HepG2 (cell line): ENCODE data around the gene RPS15A. TPM values are rescaled to one million over a fixed set of nuclear protein-coding genes. Genes with fewer than 3 reads are reported as not detected.

Experiments used
- BRCA1 ChIP-seq: sonication (generic); formaldehyde crosslinking; IDR thresholded peaks from 2 replicates; pipeline ENCODE4 v1.4.0; 2020; ENCODE audit warnings: missing genetic modification reagents
- LCORL ChIP-seq, 2 experiments: fragments of 450-650 bp in 1 of 2; sonication (generic) in 1 of 2; formaldehyde crosslinking in 1 of 2; IDR thresholded peaks; 2 replicates each; pipeline versions ENCODE4 v1.5.0 to v1.6.1; 2017 to 2020; ENCODE audit warnings: antibody characterized with exemption in 1 of 2, missing genetic modification reagents in 1 of 2
- NFYB ChIP-seq: sonication (generic); formaldehyde crosslinking; IDR thresholded peaks from 2 replicates; pipeline ENCODE4 v1.4.0; 2020; ENCODE audit warnings: missing genetic modification reagents
- PHF8 ChIP-seq: sonication (generic); formaldehyde crosslinking; IDR thresholded peaks from 2 replicates; pipeline ENCODE4 v1.5.0; 2020; ENCODE audit warnings: missing genetic modification reagents
- TBX2 ChIP-seq: sonication (generic); formaldehyde crosslinking; IDR thresholded peaks from 2 replicates; pipeline ENCODE4 v1.5.0; 2020; ENCODE audit warnings: missing genetic modification reagents, mild to moderate bottlenecking, borderline replicate concordance
- XBP1 ChIP-seq: sonication (generic); formaldehyde crosslinking; IDR thresholded peaks from 2 replicates; pipeline ENCODE4 v1.5.0; 2020; ENCODE audit warnings: missing genetic modification reagents
- ZBTB20 ChIP-seq: sonication (generic); formaldehyde crosslinking; IDR thresholded peaks from 2 replicates; pipeline ENCODE4 v1.8.1; 2023; ENCODE audit warnings: missing genetic modification reagents, low read depth, mild to moderate bottlenecking, borderline replicate concordance
- ZNF253 ChIP-seq: sonication (generic); formaldehyde crosslinking; IDR thresholded peaks from 2 replicates; pipeline ENCODE4 v1.8.0; 2022; ENCODE audit warnings: mild to moderate bottlenecking, missing genetic modification reagents, borderline replicate concordance
- ZNF333 ChIP-seq: sonication (generic); formaldehyde crosslinking; IDR thresholded peaks from 2 replicates; pipeline ENCODE4 v1.4.0; 2020; ENCODE audit warnings: mild to moderate bottlenecking, missing genetic modification reagents, borderline replicate concordance
- ZNF552 ChIP-seq: sonication (generic); formaldehyde crosslinking; IDR thresholded peaks from 2 replicates; pipeline ENCODE4 v1.9.0; 2022; ENCODE audit warnings: missing genetic modification reagents, mild to moderate bottlenecking, borderline replicate concordance
- ZNF556 ChIP-seq: sonication (generic); formaldehyde crosslinking; IDR thresholded peaks from 2 replicates; pipeline ENCODE4 v1.4.0; 2020; ENCODE audit warnings: mild to moderate bottlenecking, missing genetic modification reagents, borderline replicate concordance
- ZNF749 ChIP-seq: sonication (generic); formaldehyde crosslinking; IDR thresholded peaks from 2 replicates; pipeline ENCODE4 v1.8.0; 2022; ENCODE audit warnings: mild to moderate bottlenecking, missing genetic modification reagents, moderate library complexity, borderline replicate concordance
- polyA plus RNA-seq, 8 experiments: library from polyadenylated mRNA; depleted of rRNA in 3 of 8; stranded (reverse) in 7 of 8; unstranded in 1 of 8; fragments of >200 nt; fragmentation: Illumina TruSeq in 4 of 8; extraction: Trizol in 4 of 8; gene quantifications; 2 replicates each; pipeline versions ENCODE4 v1.2.1 to v1.2.3, GENCODE V29; 2011 to 2016; ENCODE audit warnings: low read depth in 4 of 8, missing spikeins in 1 of 8, mixed read lengths in 1 of 8; ENCODE audit not compliant: insufficient read depth in 1 of 8
- total RNA-seq, 5 experiments: library from RNA; depleted of rRNA; stranded (reverse); fragments of >200 nt; fragmentation: Illumina TruSeq; extraction: Trizol; gene quantifications; 2 replicates each; pipeline ENCODE4 v1.2.3, GENCODE V29; 2016; ENCODE audit warnings: low read depth in 1 of 5
- TF ChIP-seq, protein P1 (sequence below): sonication (generic); formaldehyde crosslinking; IDR thresholded peaks from 2 replicates; pipeline ENCODE4 v1.5.0; 2020; ENCODE audit warnings: mild to moderate bottlenecking, low read depth, missing genetic modification reagents, borderline replicate concordance
- TF ChIP-seq, protein P2 (sequence below): sonication (generic); formaldehyde crosslinking; IDR thresholded peaks from 2 replicates; pipeline ENCODE4 v1.5.1; 2020; ENCODE audit warnings: mild to moderate bottlenecking, missing genetic modification reagents, borderline replicate concordance
- TF ChIP-seq, protein P3 (sequence below): sonication (generic); formaldehyde crosslinking; IDR thresholded peaks from 2 replicates; pipeline ENCODE4 v1.4.0; 2020; ENCODE audit warnings: low read depth, mild to moderate bottlenecking, missing genetic modification reagents
- TF ChIP-seq, protein P4 (sequence below): sonication (generic); formaldehyde crosslinking; IDR thresholded peaks from 2 replicates; pipeline ENCODE4 v1.5.1; 2020; ENCODE audit warnings: missing genetic modification reagents, mild to moderate bottlenecking, borderline replicate concordance
- TF ChIP-seq, protein P5 (sequence below): sonication (generic); formaldehyde crosslinking; IDR thresholded peaks from 2 replicates; pipeline ENCODE4 v1.4.0; 2020; ENCODE audit warnings: mild to moderate bottlenecking, missing genetic modification reagents

The RPS15A gene
- total and polyA plus RNA-seq, 2 of the 13 experiments (the other 11 are each of a cell fraction or from before 2014, with no cell fraction given) = 5,489 to 9,457 TPM

DNA sequence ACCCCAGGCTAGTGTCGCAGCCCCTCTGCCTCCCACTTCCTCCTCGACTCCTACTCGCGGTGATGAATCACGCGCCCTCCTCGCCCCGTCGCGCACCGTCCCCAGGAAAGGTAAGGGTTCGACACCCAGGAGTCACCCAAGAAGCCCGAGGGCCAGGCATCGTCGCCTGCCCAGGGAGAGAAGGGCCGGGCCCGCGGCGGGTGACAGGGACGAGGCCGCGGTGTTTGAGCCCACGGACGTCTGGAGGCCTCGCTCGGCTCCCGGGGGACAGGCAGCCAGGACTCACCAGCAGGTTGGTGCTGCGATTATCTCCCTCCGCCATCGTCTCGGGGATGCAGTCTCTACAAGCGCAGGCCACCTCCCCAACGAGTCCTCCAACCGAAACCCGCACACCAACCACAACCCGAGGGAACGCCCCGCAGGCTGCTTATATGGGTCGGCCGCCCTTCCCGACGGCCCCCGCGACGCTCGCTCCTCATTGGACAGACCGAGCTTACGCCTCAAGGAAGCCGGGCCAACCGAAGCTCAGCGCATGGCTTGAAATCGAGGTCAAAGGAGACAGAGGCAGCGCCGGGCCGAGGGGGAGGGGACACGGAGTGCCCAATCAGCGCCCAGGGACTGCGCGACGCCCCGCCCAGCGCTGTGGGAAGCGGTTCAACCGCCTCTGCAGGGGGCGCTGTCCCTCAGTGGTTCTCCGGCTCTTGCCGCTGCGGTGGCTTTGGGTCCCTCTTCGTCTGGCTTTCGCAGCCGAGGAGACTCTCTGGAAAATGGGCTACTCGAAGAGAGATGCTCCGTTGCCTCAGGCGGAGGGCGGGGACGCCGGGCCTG lies 11.2 kb upstream of the RPS15A start, which contains the start of gene ARL6IP1 (continued):
- no peak for TF ChIP-seq LCORL (IDR thresholded peaks at IDR 0.05)
- peak; percentile 99 for TF ChIP-seq LCORL (CRISPR knock-in tag; IDR thresholded peaks at IDR 0.05)
- TF ChIP-seq, protein P1, sequence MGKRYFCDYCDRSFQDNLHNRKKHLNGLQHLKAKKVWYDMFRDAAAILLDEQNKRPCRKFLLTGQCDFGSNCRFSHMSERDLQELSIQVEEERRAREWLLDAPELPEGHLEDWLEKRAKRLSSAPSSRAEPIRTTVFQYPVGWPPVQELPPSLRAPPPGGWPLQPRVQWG (CRISPR knock-in tag) = no peak
- TF ChIP-seq, protein P2, sequence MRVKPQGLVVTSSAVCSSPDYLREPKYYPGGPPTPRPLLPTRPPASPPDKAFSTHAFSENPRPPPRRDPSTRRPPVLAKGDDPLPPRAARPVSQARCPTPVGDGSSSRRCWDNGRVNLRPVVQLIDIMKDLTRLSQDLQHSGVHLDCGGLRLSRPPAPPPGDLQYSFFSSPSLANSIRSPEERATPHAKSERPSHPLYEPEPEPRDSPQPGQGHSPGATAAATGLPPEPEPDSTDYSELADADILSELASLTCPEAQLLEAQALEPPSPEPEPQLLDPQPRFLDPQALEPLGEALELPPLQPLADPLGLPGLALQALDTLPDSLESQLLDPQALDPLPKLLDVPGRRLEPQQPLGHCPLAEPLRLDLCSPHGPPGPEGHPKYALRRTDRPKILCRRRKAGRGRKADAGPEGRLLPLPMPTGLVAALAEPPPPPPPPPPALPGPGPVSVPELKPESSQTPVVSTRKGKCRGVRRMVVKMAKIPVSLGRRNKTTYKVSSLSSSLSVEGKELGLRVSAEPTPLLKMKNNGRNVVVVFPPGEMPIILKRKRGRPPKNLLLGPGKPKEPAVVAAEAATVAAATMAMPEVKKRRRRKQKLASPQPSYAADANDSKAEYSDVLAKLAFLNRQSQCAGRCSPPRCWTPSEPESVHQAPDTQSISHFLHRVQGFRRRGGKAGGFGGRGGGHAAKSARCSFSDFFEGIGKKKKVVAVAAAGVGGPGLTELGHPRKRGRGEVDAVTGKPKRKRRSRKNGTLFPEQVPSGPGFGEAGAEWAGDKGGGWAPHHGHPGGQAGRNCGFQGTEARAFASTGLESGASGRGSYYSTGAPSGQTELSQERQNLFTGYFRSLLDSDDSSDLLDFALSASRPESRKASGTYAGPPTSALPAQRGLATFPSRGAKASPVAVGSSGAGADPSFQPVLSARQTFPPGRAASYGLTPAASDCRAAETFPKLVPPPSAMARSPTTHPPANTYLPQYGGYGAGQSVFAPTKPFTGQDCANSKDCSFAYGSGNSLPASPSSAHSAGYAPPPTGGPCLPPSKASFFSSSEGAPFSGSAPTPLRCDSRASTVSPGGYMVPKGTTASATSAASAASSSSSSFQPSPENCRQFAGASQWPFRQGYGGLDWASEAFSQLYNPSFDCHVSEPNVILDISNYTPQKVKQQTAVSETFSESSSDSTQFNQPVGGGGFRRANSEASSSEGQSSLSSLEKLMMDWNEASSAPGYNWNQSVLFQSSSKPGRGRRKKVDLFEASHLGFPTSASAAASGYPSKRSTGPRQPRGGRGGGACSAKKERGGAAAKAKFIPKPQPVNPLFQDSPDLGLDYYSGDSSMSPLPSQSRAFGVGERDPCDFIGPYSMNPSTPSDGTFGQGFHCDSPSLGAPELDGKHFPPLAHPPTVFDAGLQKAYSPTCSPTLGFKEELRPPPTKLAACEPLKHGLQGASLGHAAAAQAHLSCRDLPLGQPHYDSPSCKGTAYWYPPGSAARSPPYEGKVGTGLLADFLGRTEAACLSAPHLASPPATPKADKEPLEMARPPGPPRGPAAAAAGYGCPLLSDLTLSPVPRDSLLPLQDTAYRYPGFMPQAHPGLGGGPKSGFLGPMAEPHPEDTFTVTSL = peak; percentile 92
- TF ChIP-seq, protein P3, sequence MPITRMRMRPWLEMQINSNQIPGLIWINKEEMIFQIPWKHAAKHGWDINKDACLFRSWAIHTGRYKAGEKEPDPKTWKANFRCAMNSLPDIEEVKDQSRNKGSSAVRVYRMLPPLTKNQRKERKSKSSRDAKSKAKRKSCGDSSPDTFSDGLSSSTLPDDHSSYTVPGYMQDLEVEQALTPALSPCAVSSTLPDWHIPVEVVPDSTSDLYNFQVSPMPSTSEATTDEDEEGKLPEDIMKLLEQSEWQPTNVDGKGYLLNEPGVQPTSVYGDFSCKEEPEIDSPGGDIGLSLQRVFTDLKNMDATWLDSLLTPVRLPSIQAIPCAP (CRISPR knock-in tag) = peak; percentile 79; the same call in 1 of the 2 replicates
- TF ChIP-seq TBX2 (CRISPR knock-in tag) = peak; percentile 91
- peak; percentile 92 for TF ChIP-seq ZNF552 (CRISPR knock-in tag)
- peak; percentile 98 for TF ChIP-seq NFYB
- TF ChIP-seq, protein P4, sequence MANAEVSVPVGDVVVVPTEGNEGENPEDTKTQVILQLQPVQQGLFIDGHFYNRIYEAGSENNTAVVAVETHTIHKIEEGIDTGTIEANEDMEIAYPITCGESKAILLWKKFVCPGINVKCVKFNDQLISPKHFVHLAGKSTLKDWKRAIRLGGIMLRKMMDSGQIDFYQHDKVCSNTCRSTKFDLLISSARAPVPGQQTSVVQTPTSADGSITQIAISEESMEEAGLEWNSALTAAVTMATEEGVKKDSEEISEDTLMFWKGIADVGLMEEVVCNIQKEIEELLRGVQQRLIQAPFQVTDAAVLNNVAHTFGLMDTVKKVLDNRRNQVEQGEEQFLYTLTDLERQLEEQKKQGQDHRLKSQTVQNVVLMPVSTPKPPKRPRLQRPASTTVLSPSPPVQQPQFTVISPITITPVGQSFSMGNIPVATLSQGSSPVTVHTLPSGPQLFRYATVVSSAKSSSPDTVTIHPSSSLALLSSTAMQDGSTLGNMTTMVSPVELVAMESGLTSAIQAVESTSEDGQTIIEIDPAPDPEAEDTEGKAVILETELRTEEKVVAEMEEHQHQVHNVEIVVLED = peak; percentile 92
- no peak for TF ChIP-seq ZNF253
- peak; percentile 100 for TF ChIP-seq ZNF556
- no peak for TF ChIP-seq ZNF749 (CRISPR knock-in tag)
- TF ChIP-seq PHF8 (CRISPR knock-in tag) = peak; percentile 99
- no peak for TF ChIP-seq XBP1 (CRISPR knock-in tag)
- peak; percentile 96 for TF ChIP-seq ZNF333 (CRISPR knock-in tag)
- peak; percentile 87 for TF ChIP-seq ZBTB20 (CRISPR knock-in tag)
- TF ChIP-seq, protein P5, sequence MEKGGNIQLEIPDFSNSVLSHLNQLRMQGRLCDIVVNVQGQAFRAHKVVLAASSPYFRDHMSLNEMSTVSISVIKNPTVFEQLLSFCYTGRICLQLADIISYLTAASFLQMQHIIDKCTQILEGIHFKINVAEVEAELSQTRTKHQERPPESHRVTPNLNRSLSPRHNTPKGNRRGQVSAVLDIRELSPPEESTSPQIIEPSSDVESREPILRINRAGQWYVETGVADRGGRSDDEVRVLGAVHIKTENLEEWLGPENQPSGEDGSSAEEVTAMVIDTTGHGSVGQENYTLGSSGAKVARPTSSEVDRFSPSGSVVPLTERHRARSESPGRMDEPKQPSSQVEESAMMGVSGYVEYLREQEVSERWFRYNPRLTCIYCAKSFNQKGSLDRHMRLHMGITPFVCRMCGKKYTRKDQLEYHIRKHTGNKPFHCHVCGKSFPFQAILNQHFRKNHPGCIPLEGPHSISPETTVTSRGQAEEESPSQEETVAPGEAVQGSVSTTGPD (CRISPR knock-in tag) = no peak
- TF ChIP-seq BRCA1 (CRISPR knock-in tag) = peak; percentile 99
